HepG2 (cell line): ENCODE measurements around the gene ACOX3. TPM values are rescaled to one million over a fixed set of nuclear protein-coding genes. Genes with fewer than 3 reads are reported as not detected.

ENCODE experiments used
- ATAC-seq: fragments of 200-7000 bp; cut with Tn5 transposase; 3 replicates; pipeline ENCODE4 v1.9.1; 2020; ENCODE audit warnings: mild to moderate bottlenecking, moderate library complexity
- BruUV-seq: library from RNA; stranded (reverse); fragments of 400-500 nt; replicated peaks from 2 replicates; lab custom pipeline; 2021; lab: Mats Ljungman, UMichigan
- CTCF ChIA-PET: fragments of 300-600 bp; formaldehyde crosslinking; extraction: SDS; loops from one replicate; lab custom pipeline; 2021; ENCODE audit warnings: low total read pairs, inconsistent platforms, low intra/inter-chr PET ratio; lab: Yijun Ruan, JAX
- POLR2A ChIA-PET: fragments of 350-600 bp; sonication (Branson Sonifier 250); formaldehyde crosslinking; loops from one replicate; lab custom pipeline; 2020; ENCODE audit warnings: antibody characterized with exemption, inconsistent platforms; lab: Yijun Ruan, JAX
- DNase-seq: peaks from one replicate; pipeline ENCODE4 v3.0.0-alpha.2; 2015; ENCODE audit warnings: low spot score
- FAIRE-seq: peaks from 3 replicates; lab custom pipeline; 2011; peaks lifted over from hg19 to GRCh38; lab: Jason Lieb, UNC
- H2AFZ ChIP-seq: one replicate; pipeline ENCODE4 v1.6.1; 2011; ENCODE audit warnings: low read length, inconsistent platforms
- H3K27ac ChIP-seq: fragments of 300-600 bp; 3 replicates; pipeline ENCODE4 v1.8.0; 2011; ENCODE audit warnings: mixed run types, mild to moderate bottlenecking, mixed read lengths, low read length, inconsistent platforms; ENCODE audit not compliant: insufficient read depth; ENCODE audit errors: extremely low read length
- H3K27me3 ChIP-seq, 2 experiments: fragments of 200-600 bp in 1 of 2; 2 replicates in 1 of 2; 3 replicates in 1 of 2; pipeline versions ENCODE4 v1.6.0 to v1.8.0; 2011; ENCODE audit warnings: low read length in 2 of 2, mild to moderate bottlenecking in 2 of 2, moderate library complexity in 2 of 2, inconsistent platforms in 1 of 2; ENCODE audit not compliant: insufficient read depth in 2 of 2, control insufficient read depth in 1 of 2
- H3K36me3 ChIP-seq, 2 experiments: fragments of 200-600 bp in 1 of 2; replicated peaks in 1 of 2; 2 replicates in 1 of 2; 3 replicates in 1 of 2; pipeline versions ENCODE4 v1.5.1 to v1.8.0; 2011; ENCODE audit warnings: low read length in 2 of 2, inconsistent platforms in 1 of 2; ENCODE audit not compliant: insufficient read depth in 2 of 2, control insufficient read depth in 1 of 2
- H3K4me1 ChIP-seq: 2 replicates; pipeline ENCODE4 v1.5.1; 2012; ENCODE audit warnings: low read length, inconsistent platforms; ENCODE audit not compliant: insufficient read depth
- H3K4me2 ChIP-seq: 2 replicates; pipeline ENCODE4 v1.6.0; 2011; ENCODE audit warnings: low read depth, low read length, inconsistent platforms
- H3K4me3 ChIP-seq, 3 experiments: fragments of 200-600 bp in 1 of 3; sonication (generic), shearing (Covaris generic) in 1 of 3; replicated peaks in 1 of 3; 2 replicates each; pipeline ENCODE4 v1.5.1; 2011 to 2016; ENCODE audit warnings: low read length in 3 of 3, inconsistent platforms in 2 of 3, low read depth in 2 of 3, mild to moderate bottlenecking in 2 of 3, control low read depth in 1 of 3, mixed read lengths in 1 of 3; ENCODE audit not compliant: insufficient read depth in 1 of 3
- H3K79me2 ChIP-seq: one replicate; pipeline ENCODE4 v1.6.1; 2011; ENCODE audit warnings: low read length, inconsistent platforms; ENCODE audit not compliant: insufficient read depth
- H3K9ac ChIP-seq: 2 replicates; pipeline ENCODE4 v1.6.0; 2011; ENCODE audit warnings: mild to moderate bottlenecking, low read depth, low read length, inconsistent platforms; ENCODE audit not compliant: insufficient read depth
- H3K9me3 ChIP-seq: 2 replicates; pipeline ENCODE4 v1.5.1; 2012; ENCODE audit warnings: mild to moderate bottlenecking, low read length
- H4K20me1 ChIP-seq: 2 replicates; pipeline ENCODE4 v1.6.0; 2011; ENCODE audit warnings: inconsistent platforms, mild to moderate bottlenecking, low read length, moderate library complexity; ENCODE audit not compliant: insufficient read depth
- BCL6 ChIP-seq: IDR thresholded peaks from 2 replicates; pipeline ENCODE4 v1.6.1; 2016; ENCODE audit warnings: missing genetic modification reagents, missing compliant biosample characterization
- HOXA3 ChIP-seq: sonication (generic); formaldehyde crosslinking; IDR thresholded peaks from 2 replicates; pipeline ENCODE4 v1.5.0; 2020; ENCODE audit warnings: missing genetic modification reagents
- MTF2 ChIP-seq: sonication (generic); formaldehyde crosslinking; IDR thresholded peaks from 2 replicates; pipeline ENCODE4 v1.5.0; 2020; ENCODE audit warnings: missing genetic modification reagents, borderline replicate concordance
- RFX1 ChIP-seq: fragments of 450-650 bp; IDR thresholded peaks from 2 replicates; pipeline ENCODE4 v1.6.1; 2017
- SAP130 ChIP-seq: IDR thresholded peaks from 2 replicates; pipeline ENCODE4 v1.6.1; 2016; ENCODE audit warnings: low read depth
- SMARCE1 ChIP-seq: fragments of 450-650 bp; IDR thresholded peaks from 2 replicates; pipeline ENCODE4 v1.6.1; 2017; ENCODE audit warnings: borderline replicate concordance
- TSC22D2 ChIP-seq: sonication (generic); formaldehyde crosslinking; IDR thresholded peaks from 2 replicates; pipeline ENCODE4 v1.5.1; 2020; ENCODE audit warnings: missing genetic modification reagents, mild to moderate bottlenecking, borderline replicate concordance
- ZBTB21 ChIP-seq: sonication (generic); formaldehyde crosslinking; IDR thresholded peaks from 2 replicates; pipeline ENCODE4 v1.4.0; 2020; ENCODE audit warnings: missing genetic modification reagents
- ZNF30 ChIP-seq: sonication (generic); formaldehyde crosslinking; IDR thresholded peaks from 2 replicates; pipeline ENCODE4 v1.5.0; 2020; ENCODE audit warnings: mild to moderate bottlenecking, missing genetic modification reagents
- ZNF790 ChIP-seq: sonication (generic); formaldehyde crosslinking; IDR thresholded peaks from 2 replicates; pipeline ENCODE4 v1.8.0; 2022; ENCODE audit warnings: missing genetic modification reagents, mild to moderate bottlenecking, borderline replicate concordance
- WGBS: methylation state at CpG from one replicate; pipeline ENCODE4 v1.1.6; 2017; ENCODE audit warnings: low lambda C conversion rate; 5-methylcytosine and 5-hydroxymethylcytosine counted together
- in situ Hi-C: cut with HindIII; loops from 2 replicates; pipeline ENCODE4 v1.10.0; 2017; ENCODE audit warnings: low pct_unique_long_range_greater_than_20kb; ENCODE audit not compliant: extremely low pct_ligation_motif_present
- intact Hi-C: fragments of 100-400 bp; cut with micrococcal nuclease; formaldehyde crosslinking; loops from one replicate; pipeline ENCODE4 v1.10.0; 2022; ENCODE audit not compliant: unreplicated experiment
- polyA plus RNA-seq, 8 experiments: library from polyadenylated mRNA; depleted of rRNA in 3 of 8; stranded (reverse) in 7 of 8; unstranded in 1 of 8; fragments of >200 nt; fragmentation: Illumina TruSeq in 4 of 8; extraction: Trizol in 4 of 8; gene quantifications; 2 replicates each; pipeline versions ENCODE4 v1.2.1 to v1.2.3, GENCODE V29; 2011 to 2016; ENCODE audit warnings: low read depth in 4 of 8, missing spikeins in 1 of 8, mixed read lengths in 1 of 8; ENCODE audit not compliant: insufficient read depth in 1 of 8
- total RNA-seq, 5 experiments: library from RNA; depleted of rRNA; stranded (reverse); fragments of >200 nt; fragmentation: Illumina TruSeq; extraction: Trizol; gene quantifications; 2 replicates each; pipeline ENCODE4 v1.2.3, GENCODE V29; 2016; ENCODE audit warnings: low read depth in 1 of 5
- TF ChIP-seq, protein P1 (sequence below): sonication (generic); formaldehyde crosslinking; IDR thresholded peaks from 2 replicates; pipeline ENCODE4 v1.4.0; 2020; ENCODE audit warnings: missing genetic modification reagents, borderline replicate concordance
- TF ChIP-seq, protein P2 (sequence below): sonication (generic); formaldehyde crosslinking; IDR thresholded peaks from 2 replicates; pipeline ENCODE4 v1.5.1; 2020; ENCODE audit warnings: mild to moderate bottlenecking, missing genetic modification reagents, borderline replicate concordance
- TF ChIP-seq, protein P3 (sequence below): sonication (generic); formaldehyde crosslinking; IDR thresholded peaks from 2 replicates; pipeline ENCODE4 v1.5.1; 2020; ENCODE audit warnings: missing genetic modification reagents, mild to moderate bottlenecking, borderline replicate concordance

ACOX3 gene
- total and polyA plus RNA-seq, 2 of the 13 experiments (the other 11 are each of a cell fraction or from before 2014, with no cell fraction given), result 4.2 to 17.8 TPM

GRCh38 chr4:8379281-8379680 is 61.2 kb downstream of the ACOX3 start:
- Histone ChIP-seq H3K4me1 (peaks cover 15% of the 10 kb centered on the region), H2AFZ (no peak overlapping the region), H3K9ac (no peak overlapping the region), H4K20me1 (no peaks in the 10 kb centered on the region), H3K4me2 (no peak overlapping the region), H3K9me3 (no peaks in the 10 kb centered on the region), H3K27ac (no peak overlapping the region), H3K36me3 (no peaks in the 10 kb centered on the region), H3K79me2 (no peaks in the 10 kb centered on the region), H3K27me3 (no peaks in the 10 kb centered on the region), H3K4me3 (no peak overlapping the region)
- TF ChIP-seq, protein P1, sequence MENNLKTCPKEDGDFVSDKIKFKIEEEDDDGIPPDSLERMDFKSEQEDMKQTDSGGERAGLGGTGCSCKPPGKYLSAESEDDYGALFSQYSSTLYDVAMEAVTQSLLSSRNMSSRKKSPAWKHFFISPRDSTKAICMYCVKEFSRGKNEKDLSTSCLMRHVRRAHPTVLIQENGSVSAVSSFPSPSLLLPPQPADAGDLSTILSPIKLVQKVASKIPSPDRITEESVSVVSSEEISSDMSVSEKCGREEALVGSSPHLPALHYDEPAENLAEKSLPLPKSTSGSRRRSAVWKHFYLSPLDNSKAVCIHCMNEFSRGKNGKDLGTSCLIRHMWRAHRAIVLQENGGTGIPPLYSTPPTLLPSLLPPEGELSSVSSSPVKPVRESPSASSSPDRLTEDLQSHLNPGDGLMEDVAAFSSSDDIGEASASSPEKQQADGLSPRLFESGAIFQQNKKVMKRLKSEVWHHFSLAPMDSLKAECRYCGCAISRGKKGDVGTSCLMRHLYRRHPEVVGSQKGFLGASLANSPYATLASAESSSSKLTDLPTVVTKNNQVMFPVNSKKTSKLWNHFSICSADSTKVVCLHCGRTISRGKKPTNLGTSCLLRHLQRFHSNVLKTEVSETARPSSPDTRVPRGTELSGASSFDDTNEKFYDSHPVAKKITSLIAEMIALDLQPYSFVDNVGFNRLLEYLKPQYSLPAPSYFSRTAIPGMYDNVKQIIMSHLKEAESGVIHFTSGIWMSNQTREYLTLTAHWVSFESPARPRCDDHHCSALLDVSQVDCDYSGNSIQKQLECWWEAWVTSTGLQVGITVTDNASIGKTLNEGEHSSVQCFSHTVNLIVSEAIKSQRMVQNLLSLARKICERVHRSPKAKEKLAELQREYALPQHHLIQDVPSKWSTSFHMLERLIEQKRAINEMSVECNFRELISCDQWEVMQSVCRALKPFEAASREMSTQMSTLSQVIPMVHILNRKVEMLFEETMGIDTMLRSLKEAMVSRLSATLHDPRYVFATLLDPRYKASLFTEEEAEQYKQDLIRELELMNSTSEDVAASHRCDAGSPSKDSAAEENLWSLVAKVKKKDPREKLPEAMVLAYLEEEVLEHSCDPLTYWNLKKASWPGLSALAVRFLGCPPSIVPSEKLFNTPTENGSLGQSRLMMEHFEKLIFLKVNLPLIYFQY (CRISPR knock-in tag), result no peak
- TF ChIP-seq ZBTB21 (CRISPR knock-in tag) (no peak), SMARCE1 (no peak), HOXA3 (CRISPR knock-in tag) (no peak), SAP130 (CRISPR knock-in tag) (no peak), ZNF30 (no peak), ZNF790 (no peak), TSC22D2 (CRISPR knock-in tag) (no peak), BCL6 (CRISPR knock-in tag) (no peak), MTF2 (no peak), RFX1 (no peak)
- TF ChIP-seq, protein P2, sequence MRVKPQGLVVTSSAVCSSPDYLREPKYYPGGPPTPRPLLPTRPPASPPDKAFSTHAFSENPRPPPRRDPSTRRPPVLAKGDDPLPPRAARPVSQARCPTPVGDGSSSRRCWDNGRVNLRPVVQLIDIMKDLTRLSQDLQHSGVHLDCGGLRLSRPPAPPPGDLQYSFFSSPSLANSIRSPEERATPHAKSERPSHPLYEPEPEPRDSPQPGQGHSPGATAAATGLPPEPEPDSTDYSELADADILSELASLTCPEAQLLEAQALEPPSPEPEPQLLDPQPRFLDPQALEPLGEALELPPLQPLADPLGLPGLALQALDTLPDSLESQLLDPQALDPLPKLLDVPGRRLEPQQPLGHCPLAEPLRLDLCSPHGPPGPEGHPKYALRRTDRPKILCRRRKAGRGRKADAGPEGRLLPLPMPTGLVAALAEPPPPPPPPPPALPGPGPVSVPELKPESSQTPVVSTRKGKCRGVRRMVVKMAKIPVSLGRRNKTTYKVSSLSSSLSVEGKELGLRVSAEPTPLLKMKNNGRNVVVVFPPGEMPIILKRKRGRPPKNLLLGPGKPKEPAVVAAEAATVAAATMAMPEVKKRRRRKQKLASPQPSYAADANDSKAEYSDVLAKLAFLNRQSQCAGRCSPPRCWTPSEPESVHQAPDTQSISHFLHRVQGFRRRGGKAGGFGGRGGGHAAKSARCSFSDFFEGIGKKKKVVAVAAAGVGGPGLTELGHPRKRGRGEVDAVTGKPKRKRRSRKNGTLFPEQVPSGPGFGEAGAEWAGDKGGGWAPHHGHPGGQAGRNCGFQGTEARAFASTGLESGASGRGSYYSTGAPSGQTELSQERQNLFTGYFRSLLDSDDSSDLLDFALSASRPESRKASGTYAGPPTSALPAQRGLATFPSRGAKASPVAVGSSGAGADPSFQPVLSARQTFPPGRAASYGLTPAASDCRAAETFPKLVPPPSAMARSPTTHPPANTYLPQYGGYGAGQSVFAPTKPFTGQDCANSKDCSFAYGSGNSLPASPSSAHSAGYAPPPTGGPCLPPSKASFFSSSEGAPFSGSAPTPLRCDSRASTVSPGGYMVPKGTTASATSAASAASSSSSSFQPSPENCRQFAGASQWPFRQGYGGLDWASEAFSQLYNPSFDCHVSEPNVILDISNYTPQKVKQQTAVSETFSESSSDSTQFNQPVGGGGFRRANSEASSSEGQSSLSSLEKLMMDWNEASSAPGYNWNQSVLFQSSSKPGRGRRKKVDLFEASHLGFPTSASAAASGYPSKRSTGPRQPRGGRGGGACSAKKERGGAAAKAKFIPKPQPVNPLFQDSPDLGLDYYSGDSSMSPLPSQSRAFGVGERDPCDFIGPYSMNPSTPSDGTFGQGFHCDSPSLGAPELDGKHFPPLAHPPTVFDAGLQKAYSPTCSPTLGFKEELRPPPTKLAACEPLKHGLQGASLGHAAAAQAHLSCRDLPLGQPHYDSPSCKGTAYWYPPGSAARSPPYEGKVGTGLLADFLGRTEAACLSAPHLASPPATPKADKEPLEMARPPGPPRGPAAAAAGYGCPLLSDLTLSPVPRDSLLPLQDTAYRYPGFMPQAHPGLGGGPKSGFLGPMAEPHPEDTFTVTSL (CRISPR knock-in tag), result no peak
- TF ChIP-seq, protein P3, sequence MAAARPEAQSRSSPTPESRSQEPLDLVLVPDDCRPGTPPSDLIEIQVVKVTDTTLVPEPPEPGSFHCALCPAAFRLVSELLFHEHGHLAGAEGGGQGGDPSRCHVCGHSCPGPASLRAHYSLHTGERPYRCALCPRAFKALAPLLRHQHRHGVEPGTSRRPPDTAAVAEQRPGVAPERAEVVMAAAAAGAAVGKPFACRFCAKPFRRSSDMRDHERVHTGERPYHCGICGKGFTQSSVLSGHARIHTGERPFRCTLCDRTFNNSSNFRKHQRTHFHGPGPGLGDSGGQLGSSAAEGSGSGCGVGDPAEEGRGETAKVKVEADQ (CRISPR knock-in tag), result no peak
- no TSS peak for BruUV-seq
- in situ Hi-C loops (no loop called here), intact Hi-C loops (no loop called here)
- POLR2A ChIA-PET, result no interaction called here
- 98% methylated on average over 7 of the region's 12 CpGs for WGBS
- DNase-seq (no peak), FAIRE-seq (no peak), ATAC-seq (no peak)
- CTCF ChIA-PET, result no interaction called here
